ENCODE results near the gene WEE1. TPM values are rescaled to one million over a fixed set of nuclear protein-coding genes. Genes with fewer than 3 reads are reported as not detected.

WEE1 gene
- 18.9 and 54.6 TPM in 2 replicates for total RNA-seq

GRCh38 chr11:9573052-9573774, at the start of gene WEE1:
Gene WEE1 (plus strand): TSS chr11:9573670. CDS start chr11:9573934, 264 bp downstream.

Other genes with a start within 250 kb of the WEE1 start
- 58.1 and 76.3 TPM in 2 replicates for gene IPO7, start 189.0 kb upstream of the WEE1 start, total RNA-seq
- 11.3 and 16.3 TPM in 2 replicates for gene ZNF143, start 112.7 kb upstream of the WEE1 start, total RNA-seq
- 8.5 and 9.6 TPM in 2 replicates for gene SWAP70, start 90.4 kb downstream of the WEE1 start, total RNA-seq

All from mesangial cell (primary cell).